Activated CD4-positive, alpha-beta T cell treated with anti-CD3 and anti-CD28 coated beads, Interleukin-10, Interleukin-2, amounts not matched to agents 100 ng/mL and 50 ng/mL, durations not matched to agents 16 hours and 8 hours (primary cell): Measurements from ENCODE around the gene VSIG10L.

Experiments used
- DNase-seq: peaks from one replicate; pipeline ENCODE4 v3.0.0-alpha.2; 2020

VSIG10L gene

DNA sequence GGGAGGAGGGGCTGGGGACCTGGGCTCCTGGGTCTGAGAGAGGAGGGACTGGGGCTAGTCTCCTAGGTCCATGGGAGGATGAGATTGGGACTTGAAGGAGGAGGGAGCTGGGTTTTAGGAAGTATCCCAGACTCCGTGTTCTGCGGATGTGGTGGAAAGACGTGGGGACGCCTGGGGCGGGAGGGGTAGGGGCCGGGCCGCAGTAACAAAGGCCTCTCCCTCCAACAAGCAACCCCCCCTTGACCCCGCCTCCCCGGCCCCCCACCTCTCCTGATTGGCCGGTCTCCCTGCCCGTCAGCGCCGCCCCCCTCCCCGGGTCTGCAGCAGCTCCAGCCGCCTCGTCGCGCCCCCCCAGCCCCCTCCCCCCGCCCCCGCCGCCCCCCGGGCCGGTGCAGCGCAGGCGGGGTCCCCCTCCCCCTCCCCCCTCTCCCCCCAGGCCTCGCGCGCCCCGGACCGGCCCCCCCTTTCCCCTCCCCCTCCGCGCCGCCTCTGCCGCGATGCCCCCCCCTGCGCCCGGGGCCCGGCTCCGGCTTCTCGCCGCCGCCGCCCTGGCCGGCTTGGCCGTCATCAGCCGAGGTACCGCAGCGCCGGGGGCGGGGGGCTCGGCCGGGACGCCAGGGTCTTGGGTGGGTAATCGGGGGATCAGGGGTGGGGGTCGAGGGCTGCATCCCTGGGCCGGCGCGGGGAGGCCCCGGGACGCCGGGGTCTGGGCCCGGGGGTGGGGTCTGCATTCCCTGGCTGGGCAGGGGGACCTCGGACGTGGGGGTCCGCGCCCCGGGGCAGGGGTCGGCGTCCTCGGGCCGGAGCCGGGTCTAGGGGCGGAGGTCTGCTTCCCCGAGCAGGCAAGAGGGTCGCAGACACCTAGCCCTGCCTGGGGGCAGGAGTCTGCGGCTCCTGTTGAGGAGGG lies 30.3 kb downstream of the VSIG10L start, which contains the start of gene IGLON5:
Gene IGLON5, plus strand, starts transcription at position 294 of the 907 bp plus-strand sequence. Its CDS starts 204 bp downstream, at position 498.
- no peak for DNase-seq

DNA sequence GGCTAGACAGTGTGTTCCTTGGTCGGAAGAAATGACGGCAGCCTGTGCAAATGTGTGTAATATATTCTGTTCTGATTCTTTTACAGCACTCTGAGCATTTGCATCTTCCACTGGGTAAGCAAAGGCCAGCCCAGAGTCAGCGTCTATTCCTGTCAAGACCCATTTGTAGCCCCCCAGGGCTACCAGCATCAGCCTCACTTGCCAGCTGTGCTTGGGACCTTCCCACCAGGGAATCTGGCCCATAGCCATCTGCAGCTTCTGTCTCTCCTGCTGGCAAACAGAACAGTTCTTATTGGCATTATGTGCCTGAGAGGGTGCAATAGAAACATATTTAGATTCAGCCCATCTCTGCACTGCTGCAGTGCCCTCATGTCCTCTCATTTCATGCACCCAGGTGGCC lies 36.5 kb downstream of the VSIG10L start:
- DNase-seq: no peak

- no peak for DNase-seq
These were observed 40.7 kb downstream of the VSIG10L start for GRCh38 chr19:51301266-51301665.

GRCh38 chr19:51297406-51297805 lies 44.5 kb downstream of the VSIG10L start:
- no peak for DNase-seq

GRCh38 chr19:51296336-51297093 lies 45.4 kb downstream of the VSIG10L start:
- no peak for DNase-seq

GRCh38 chr19:51295382-51296126 lies 46.4 kb downstream of the VSIG10L start:
- DNase-seq: no peak

DNA sequence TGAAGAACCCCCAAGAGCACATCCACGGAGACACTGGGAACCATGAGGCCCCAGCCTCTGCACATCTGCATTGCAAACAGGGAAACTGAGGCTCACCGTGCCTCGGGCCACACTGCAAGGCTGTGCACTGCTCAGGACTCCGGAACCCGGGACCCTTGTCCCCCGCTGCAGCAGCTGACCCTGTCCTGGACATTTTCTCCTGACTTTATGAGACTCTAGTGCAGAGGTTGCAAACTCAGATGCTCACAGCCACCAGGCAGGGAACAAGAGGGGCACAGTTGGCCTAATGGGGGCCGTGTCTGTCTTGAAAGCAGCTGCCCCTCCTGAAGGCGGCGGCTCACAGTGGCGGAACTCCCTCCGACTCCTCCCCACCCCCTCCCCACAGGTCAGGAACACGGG lies 47.0 kb downstream of the VSIG10L start:
- no peak for DNase-seq

DNA sequence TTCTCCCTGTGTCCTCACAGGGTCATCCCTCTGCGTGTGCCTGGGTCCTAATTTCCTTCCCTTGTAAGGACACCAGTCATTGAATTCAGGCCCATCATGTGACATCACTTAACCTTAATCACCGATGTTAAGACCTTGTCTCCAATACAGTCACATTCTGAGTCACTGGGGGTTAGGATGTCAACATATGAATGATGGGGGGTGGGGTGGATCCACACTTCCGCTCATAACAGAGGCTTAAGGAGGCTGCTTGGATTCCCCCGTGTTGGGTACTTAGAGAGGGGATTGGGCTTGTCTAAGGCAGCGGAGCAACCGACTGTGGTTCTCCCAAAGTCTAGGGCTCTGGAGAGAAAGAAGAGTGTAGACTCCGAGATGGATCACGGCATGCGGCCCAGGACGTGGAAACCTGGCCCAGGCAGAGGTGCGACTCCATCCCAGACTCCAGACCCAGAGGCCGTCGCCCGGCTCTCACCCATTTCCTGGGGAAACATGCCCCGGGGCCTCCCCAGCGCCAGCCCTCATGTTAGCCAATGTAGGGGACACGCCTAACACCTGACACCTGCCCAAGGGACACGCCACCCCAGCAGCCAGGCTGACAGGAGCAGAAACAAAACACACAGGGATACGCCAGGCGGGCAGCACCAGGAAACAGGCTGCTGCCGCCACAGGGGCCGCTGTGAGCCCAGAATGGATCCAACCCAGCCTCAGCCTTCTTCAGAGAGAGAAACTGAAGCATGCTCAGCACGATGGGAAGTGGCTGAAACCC lies 47.5 kb downstream of the VSIG10L start:
- DNase-seq: no peak

DNA sequence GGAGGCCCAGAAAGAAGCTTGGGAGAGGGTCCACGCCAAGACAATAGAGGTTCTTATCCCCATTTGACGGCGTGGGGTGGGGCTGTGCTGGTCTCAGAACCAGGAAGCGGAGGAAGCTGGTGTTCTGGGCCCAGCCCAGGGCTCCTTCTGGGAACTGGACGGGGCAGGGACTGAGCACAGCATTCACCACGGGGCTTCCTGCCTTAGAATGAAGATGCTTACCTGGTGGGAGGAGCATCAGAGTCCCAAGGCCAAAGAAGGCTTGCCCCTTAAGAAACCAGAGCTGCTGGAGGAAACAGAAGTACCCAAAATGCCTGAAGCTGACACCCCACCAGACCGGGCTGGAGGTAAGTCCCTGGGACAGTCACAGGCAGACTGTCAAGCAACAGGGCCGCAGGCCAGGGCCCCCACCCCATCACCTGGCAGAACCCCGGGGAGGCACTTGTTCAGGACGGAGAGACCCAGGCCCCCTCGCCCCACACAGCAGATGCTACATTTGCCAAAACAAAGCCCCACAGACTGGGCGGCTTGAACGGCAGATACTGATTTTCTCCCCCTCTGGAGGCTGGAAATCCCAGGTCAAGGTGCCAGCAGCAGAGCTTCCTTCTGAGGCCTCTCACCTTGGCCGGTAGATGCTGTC lies 48.2 kb downstream of the VSIG10L start:
- DNase-seq: no peak

GRCh38 chr19:51292971-51293370 lies 49.0 kb downstream of the VSIG10L start:
- DNase-seq: no peak

GRCh38 chr19:51289635-51290034 lies 52.3 kb downstream of the VSIG10L start:
- DNase-seq: no peak

GRCh38 chr19:51285682-51286081 lies 56.3 kb downstream of the VSIG10L start:
- no peak for DNase-seq

- no peak for DNase-seq
These were observed 59.6 kb downstream of the VSIG10L start for GRCh38 chr19:51282335-51282734.
